ENCODE data around the gene SLC4A1.

The SLC4A1 gene

DNA sequence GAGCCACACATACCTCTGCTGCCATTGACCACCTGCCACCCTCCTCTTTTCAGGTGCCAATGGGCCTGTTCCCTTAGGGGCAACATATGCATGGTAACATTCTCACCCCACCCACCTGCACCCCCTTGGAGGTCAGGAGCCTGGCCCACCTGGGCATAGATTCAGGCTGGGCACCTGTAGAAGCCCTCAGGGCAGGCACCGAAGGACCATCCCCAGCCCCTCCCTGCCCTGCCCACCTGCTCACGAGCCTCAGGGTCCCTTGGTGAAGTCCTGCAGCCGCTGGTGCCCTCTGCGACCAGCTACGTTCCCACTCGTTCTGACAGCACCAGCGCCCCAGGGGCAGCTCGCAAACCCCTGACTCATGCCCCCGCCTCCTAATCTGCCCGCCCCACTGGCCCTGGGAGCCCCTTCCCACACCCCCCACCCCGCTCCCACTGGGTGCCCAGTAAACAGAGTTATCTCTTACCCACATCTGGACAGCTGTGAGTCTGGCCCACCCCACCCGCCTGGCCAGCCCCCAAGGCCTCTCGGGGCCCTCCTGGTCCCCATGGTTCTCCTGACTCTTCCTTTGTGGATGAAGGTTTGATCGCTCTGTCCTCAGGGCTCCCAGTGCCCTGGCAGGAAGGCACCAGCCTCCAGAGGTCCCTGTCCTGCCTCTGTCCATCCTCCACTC, at the start of gene SLC4A1:
Gene SLC4A1 (minus strand): TSS at position 318 of the 673 bp plus-strand sequence. CDS start 5,269 bp downstream, outside the sequence.
- peak; percentile 97 for DNase-seq (ENCODE audit: low spot score)

- DNase-seq (ENCODE audit: low spot score), result no peak
Observed at GRCh38 chr17:44317545-44317944, 49.6 kb upstream of the SLC4A1 start.

- DNase-seq (ENCODE audit: low spot score), result no peak
Observed at GRCh38 chr17:44315760-44316731, 48.1 kb upstream of the SLC4A1 start.

GRCh38 chr17:44314869-44315661, 47.1 kb upstream of the SLC4A1 start:
- DNase-seq (ENCODE audit: low spot score), result no peak

GRCh38 chr17:44314524-44314868, 46.6 kb upstream of the SLC4A1 start:
- no peak for DNase-seq (ENCODE audit: low spot score)

DNA sequence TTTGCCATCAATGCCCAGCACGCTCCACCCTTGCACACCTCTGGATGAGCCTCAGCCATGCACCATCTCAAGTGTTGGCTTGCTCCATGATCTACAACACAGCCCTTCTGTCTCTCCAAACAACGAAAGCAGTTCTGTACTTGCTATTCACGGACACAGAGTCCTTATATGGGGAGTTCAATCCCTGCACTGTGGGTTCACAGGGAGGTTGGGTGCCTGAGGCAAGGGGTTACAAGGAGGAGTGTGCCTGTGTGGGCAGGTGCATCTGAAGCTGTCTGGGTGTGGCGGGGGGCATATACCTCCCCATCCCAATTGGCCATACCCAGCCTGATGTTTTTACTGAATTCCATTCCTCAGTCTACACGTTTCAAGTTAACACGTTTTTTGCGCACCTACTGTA, 46.1 kb upstream of the SLC4A1 start:
- no peak for DNase-seq (ENCODE audit: low spot score)

DNA sequence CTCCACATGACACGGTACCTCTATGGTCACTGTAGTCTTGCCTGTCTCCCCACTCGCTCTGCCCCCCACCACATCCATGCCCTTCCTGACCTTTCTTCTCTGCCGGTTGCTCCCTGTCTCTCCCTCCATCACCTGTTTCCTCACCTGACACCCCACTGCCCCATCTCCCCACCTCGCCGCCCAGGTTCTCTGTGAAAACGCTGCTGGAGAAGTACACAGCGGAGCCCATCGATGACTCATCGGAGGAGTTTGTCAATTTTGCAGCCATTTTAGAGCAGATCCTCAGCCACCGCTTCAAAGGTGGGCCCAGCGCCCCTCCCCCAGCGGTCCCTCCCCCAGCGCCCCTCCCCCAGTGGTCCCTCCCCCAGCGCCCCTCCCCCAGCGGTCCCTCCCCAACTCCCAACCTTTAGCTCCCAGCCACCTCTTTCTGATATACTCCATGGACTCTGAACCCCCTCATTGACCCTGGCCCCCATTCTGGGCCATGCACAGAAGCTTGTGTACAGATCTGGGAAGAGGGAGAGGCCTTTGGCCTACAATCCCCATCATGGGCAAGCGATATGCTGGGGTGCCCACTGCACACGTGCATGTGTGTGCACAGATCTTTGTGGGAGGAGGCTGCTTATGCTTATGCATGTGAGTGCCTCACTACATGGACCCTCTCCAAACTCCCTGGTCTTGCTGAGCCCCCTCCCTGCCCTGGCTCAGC, 44.6 kb upstream of the SLC4A1 start:
- no peak for DNase-seq (ENCODE audit: low spot score)

GRCh38 chr17:44311562-44312181, 43.7 kb upstream of the SLC4A1 start:
- no peak for DNase-seq (ENCODE audit: low spot score)

- no peak for DNase-seq (ENCODE audit: low spot score)
Observed at GRCh38 chr17:44310609-44311376, 42.9 kb upstream of the SLC4A1 start.

- no peak for DNase-seq (ENCODE audit: low spot score)
Observed at GRCh38 chr17:44310188-44310587, 42.3 kb upstream of the SLC4A1 start.

GRCh38 chr17:44309472-44309871, 41.5 kb upstream of the SLC4A1 start:
- DNase-seq (ENCODE audit: low spot score), result no peak

DNA sequence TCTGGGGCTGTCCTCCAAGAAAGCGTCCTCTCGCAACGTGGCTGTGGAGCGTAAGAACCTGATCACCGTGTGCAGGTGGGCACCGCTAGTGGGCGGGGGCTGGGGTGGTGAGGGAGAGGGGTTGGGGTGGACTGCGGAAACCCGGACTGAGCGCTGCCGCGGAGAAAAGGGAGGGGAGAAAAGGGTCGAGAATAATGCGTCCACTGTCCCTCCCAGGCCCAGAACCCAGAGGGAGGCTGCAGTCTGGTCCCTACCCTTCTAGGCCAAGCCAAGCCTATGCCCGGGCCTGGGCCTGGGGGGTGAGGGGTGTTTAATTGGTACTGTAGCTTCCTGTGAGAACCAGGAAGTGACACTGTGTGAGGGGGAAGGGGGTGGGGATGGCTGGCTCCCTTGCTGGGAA, 40.9 kb upstream of the SLC4A1 start:
- no peak for DNase-seq (ENCODE audit: low spot score)

- peak; percentile 78 for DNase-seq (ENCODE audit: low spot score)
Observed at GRCh38 chr17:44308320-44308818, 40.4 kb upstream of the SLC4A1 start, which contains the start of gene RUNDC3A. Gene RUNDC3A (plus strand): TSS chr17:44308601. CDS start chr17:44308833, 232 bp downstream.

GRCh38 chr17:44307387-44308186, 39.7 kb upstream of the SLC4A1 start:
- no peak for DNase-seq (ENCODE audit: low spot score)

DNA sequence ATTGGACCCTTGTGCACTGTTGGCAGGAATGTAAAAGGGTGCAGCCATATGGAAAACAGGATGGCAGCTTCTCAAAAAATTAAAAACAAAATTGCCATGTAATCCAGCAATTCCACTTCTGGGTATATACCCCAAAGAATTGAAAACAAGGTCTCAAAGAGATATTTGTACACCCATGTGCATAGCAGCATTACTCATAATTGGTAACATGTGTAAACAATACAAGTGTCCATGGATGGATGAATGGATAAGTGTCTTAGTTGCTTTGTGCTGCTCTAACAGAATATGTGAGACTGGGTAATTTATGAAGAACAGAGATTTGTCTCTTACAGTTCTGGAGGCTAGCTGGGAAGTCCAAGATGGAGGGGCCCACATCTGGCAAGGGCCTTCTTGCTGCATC, 36.7 kb upstream of the SLC4A1 start:
- DNase-seq (ENCODE audit: low spot score), result no peak

DNA sequence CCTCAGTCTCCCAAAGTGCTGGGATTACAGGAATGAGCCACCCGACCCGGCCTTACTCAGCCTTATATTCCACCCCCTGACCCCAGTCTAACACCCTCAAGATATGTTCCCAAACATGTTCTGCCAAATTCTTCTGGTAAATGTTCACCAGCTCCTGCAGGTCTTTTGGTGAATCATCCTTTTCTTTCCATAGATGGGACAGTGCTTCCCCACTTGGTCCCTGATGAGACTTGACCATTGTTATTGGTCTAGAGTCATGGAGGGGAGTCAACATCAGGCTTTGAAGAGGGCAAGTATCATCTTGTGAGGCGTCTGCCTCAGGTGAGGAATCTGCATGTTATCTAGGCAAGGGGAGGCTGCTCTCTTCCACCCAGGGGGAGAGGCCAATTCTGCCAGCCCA, 30.0 kb upstream of the SLC4A1 start:
- no peak for DNase-seq (ENCODE audit: low spot score)

DNA sequence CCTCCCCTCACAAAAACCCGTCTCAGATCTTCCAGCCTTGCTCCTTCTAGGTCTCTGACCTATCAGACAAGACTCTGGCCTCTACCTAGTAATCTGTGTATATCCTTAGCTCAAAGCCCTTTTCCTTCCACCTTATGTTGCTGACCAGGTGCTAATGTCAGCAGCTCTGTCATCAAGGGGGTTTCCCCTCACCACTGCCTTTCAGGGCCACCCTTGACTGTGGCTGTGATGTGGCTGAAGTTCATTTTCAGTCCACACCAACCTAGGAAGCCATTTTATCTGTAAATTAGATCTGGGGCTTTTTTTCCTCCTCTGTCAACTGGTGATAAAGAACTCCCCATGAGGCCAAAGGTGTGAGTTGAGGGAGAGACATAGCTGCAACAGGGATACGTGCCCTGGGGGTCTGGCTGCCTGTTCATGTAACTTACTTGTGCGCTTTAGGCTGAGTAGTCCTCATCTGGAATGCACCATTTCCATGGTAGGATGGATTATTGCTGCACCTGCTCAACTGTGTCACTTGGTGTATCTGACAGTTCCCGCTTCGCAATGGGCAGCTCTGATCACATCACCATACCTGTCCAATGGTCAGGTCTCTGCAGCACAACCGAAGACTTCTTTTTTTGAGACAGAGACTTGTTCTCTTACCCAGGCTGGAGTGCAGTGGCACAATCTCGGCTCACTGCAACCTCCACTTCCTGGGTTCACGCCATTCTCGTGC, 25.7 kb upstream of the SLC4A1 start:
- no peak for DNase-seq (ENCODE audit: low spot score)

DNA sequence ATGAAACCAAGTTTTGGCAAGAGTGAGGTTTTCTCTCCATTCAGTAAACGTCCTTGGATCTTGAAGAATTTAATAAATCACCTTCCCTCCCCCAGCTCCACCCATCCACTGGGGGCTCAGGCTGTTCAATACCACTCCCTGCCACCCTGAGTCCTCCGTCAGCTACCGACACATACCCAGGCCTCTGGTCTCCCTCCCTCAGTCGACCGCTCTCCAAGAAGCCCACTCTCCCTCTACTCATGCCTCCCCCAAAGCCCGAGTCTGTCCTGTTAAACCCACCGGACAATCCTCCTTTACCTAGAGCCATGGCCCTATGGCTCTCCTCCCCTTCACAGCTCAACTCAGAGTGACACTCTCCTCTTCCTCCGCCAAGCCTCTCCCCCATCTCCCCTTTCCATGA, 19.7 kb upstream of the SLC4A1 start:
- peak; percentile 67 for DNase-seq (ENCODE audit: low spot score)

GRCh38 chr17:44284024-44284400, 16.1 kb upstream of the SLC4A1 start:
- peak; percentile 53 for DNase-seq (ENCODE audit: low spot score)

Data from hematopoietic multipotent progenitor cell treated with erythropoietin and hydrocortisone succinate and interleukin-3 and kit ligand, for 15 days (in vitro differentiated cells).